ENCODE measurements around the gene HTR6.
"Not testable (repeated sequence)": the region's sequence is repeated elsewhere in the genome, so short reads cannot be mapped to it uniquely, and the experiment has no call there.

Gene HTR6

DNA sequence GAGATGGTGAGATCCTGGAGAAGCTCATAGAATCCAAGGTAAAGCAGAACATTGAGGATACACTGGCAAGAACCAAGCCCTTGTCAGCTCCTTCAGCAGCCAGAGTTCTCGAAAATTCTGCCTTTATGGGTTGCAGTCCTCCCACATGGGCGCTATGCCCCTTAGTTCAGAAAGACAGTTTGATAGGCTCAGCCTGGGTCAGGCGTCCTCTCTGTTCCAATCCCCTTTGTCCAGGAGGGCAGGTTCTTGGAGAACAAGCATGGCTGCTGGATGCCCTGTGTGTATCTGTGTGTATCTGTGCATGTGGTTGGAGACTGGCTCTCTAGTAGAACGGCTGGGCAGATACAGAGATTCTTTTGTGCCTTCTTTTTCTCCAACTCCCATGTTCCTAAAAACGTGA, 28.6 kb upstream of the HTR6 start:
- CTCF ChIA-PET: no interaction called here

DNA sequence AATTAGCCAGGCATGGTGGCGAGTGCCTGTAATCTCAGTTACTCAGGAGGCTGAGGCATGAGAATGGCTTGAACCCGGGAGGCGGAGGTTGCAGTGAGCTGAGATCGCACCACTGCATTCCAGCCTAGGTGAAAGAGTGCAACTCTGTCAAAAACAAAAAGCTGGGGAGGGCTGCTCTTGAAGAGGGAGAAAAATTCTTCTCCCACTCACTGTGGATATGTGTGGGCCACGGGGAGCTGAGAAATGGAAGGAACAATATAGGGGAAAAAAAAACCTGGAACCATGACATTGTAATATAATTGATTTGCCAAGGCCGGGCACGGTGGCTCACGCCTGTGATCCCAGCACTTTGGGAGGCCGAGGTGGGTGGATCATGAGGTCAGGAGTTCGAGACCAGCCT, 27.9 kb upstream of the HTR6 start:
- CTCF ChIA-PET; POLR2A ChIA-PET; DNase-seq (ENCODE audit: extremely low spot score): not testable (repeated sequence)

More for the DNA sequence above, 28.6 kb upstream of the HTR6 start:
- DNase-seq (ENCODE audit: extremely low spot score): no peak
- POLR2A ChIA-PET: no interaction called here
- TF ChIP-seq FOXM1 (IDR thresholded peaks at IDR 0.05; ENCODE audit: borderline replicate concordance) (no peak), FOXK2 (IDR thresholded peaks at IDR 0.05) (no peak)

DNA sequence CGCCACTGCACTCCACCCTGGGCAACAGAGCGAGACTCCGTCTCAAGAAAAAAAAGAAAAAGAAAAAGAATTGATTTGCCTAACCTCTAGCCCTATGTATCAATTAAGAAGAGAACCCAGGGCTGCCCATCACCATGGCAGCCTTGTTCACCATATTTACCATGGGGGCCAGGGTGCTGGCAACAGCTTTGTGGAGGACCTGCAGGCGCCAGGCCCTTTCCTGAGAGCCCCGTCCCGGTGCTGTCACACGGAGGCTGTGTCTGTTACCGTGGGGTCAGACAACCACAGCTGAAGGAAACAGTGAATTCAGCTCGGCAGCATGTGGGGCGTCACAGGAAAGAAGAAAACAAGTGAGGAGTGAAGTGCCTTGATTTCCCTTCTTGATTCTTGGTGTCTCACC, 27.1 kb upstream of the HTR6 start:
- DNase-seq (ENCODE audit: extremely low spot score): no peak
- POLR2A ChIA-PET: interaction anchor here (0.8 kb wide), 1 partner anchor 13 kb away, joined by 3 read pairs; no protein-coding TSS in a partner anchor
- CTCF ChIA-PET: no interaction called here
- TF ChIP-seq BHLHE40 (IDR thresholded peaks at IDR 0.05; ENCODE audit: borderline replicate concordance) (no peak), L3MBTL2 (conservative IDR thresholded peaks at IDR 0.05) (no peak), SP1 (IDR thresholded peaks at IDR 0.05) (no peak)

DNA sequence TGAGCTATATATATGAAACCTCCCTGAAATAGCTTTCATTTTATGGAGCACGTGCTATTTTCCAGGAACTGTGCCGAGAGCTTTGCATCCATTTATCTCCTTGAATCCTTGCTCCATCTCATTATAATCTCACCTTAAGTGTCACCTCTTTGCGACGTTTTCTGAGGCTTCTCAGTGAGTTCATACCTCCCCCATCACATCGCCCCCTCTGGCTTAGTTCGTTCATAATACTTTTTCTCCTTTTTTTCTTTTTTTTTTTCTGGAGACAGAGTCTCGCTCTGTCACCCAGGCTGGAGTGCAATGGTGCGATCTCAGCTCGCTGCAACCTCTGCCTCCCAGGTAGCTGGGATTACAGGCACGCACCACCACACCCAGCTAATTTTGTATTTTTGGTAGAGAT, 25.4 kb upstream of the HTR6 start:
- TF ChIP-seq ZNF384 (IDR thresholded peaks at IDR 0.05): peak; percentile 80
- ChIA-PET POLR2A (interaction anchor here (1.0 kb wide), 2 partner anchors 42 to 151 kb away, joined by 3 read pairs; a partner anchor contains a TSS), CTCF (interaction anchor here (0.6 to 0.7 kb wide), 2 partner anchors 19 to 656 kb away, joined by 3 to 4 read pairs; no protein-coding TSS in a partner anchor)
- not testable (repeated sequence) for DNase-seq (ENCODE audit: extremely low spot score)

DNA sequence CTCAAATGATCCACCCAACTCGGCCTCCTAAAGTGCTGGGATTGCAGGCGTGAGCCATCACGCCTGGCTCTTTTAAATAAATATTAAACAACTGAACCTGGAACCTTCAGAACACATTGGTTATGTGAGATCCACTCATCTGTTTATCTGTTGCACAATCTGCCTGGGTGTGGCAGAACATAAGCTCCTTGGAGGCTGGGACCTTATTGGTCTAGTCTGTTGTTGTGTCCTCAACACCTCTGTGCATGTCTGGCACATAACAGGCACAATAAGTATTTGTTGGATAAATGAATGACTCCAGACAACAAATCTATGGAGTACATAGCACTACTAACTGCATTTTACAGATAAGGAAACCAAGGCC, 24.7 kb upstream of the HTR6 start:
- TF ChIP-seq ARNT (IDR thresholded peaks at IDR 0.05): no peak
- TF ChIP-seq HDGF (IDR thresholded peaks at IDR 0.05; ENCODE audit: borderline replicate concordance): no peak
- TF ChIP-seq BHLHE40 (IDR thresholded peaks at IDR 0.05; ENCODE audit: borderline replicate concordance): no peak
- no peak for TF ChIP-seq L3MBTL2 (conservative IDR thresholded peaks at IDR 0.05)
- no peak for TF ChIP-seq ZNF384 (IDR thresholded peaks at IDR 0.05)
- no peak for TF ChIP-seq LEF1 (IDR thresholded peaks at IDR 0.05; ENCODE audit: borderline replicate concordance)
- TF ChIP-seq FOXK2 (IDR thresholded peaks at IDR 0.05): no peak
- DNase-seq (ENCODE audit: extremely low spot score): no peak
- CTCF ChIA-PET: interaction anchor here (0.6 to 0.9 kb wide), 4 partner anchors 11 to 657 kb away, joined by 3 read pairs; partner anchors contain the start of gene EMC1
- POLR2A ChIA-PET: no interaction called here

DNA sequence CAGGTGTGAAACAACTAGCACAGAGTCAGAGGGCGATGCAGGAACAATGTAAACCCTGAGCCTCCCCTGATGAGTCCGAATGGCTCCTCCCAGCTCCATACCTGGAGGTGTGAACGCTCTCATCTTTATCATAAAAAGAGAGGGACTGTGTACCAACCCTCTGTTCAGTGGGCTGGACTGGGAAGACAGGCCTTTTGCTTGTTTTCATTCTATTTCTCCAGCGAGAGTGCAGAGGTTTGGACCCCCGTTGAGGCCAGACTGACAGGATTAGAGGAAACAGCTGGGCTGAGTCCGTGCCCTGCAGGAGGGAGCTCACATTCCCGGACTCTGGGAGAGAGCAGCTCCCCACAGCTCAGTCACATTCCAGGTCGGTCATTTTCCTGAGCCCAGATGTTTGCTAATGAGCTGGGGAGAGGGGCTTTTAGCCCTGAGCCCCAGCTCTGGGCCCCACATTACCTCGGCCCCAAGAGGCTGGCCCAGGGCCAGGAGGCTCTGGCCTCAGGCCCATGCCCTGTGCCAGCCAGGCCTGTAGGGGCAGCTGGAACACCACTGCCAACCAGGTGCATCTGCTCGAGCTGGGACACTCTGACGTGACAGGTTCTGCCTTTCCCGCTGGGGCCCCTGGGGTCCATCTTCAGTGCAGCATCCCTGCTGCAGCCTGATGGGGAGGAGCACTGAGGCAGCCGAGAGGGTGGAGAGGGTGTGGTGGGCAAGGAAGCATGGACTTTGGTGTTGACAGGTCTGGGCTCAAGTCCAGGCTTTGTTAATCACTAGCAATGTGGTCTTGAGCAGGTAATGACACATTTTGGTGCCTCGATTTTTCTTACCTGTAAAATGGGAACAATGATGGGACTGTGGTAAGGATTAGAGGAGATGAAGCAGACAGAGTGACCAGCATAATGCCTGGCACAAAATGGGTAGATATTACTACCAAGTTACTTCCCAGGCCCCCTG, 24.0 kb upstream of the HTR6 start:
- ChIA-PET CTCF (interaction anchor here (0.6 to 0.9 kb wide), 6 partner anchors 9 to 389 kb away, joined by 3 to 10 read pairs (median 3); partner anchors contain the start of gene EMC1), POLR2A (no interaction called here)
- no peak for DNase-seq (ENCODE audit: extremely low spot score)
- TF ChIP-seq, protein P1, sequence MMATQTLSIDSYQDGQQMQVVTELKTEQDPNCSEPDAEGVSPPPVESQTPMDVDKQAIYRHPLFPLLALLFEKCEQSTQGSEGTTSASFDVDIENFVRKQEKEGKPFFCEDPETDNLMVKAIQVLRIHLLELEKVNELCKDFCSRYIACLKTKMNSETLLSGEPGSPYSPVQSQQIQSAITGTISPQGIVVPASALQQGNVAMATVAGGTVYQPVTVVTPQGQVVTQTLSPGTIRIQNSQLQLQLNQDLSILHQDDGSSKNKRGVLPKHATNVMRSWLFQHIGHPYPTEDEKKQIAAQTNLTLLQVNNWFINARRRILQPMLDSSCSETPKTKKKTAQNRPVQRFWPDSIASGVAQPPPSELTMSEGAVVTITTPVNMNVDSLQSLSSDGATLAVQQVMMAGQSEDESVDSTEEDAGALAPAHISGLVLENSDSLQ (IDR thresholded peaks at IDR 0.05): peak; percentile 43
- no peak for TF ChIP-seq CTBP1 (IDR thresholded peaks at IDR 0.05; ENCODE audit: borderline replicate concordance)

DNA sequence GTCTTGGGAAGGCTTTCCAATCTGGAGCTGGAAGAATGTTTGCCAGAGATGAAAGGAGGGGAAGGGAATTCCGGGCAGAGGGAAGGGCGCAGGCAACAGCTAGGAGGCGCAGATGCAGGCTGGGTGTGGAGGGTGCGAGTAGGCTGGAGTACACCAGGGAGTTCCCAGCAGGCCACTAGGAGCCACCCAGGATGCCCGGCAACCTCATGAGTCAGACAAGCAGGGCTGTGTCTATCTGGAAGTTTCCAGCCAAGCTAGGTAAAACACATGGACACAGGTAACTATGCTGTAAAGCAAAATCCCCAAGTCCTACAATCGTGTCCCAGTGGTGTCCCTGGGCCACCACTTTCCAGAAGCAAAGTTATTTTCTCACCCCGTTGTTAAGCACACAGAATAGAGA, 21.6 kb upstream of the HTR6 start:
- TF ChIP-seq CTBP1 (IDR thresholded peaks at IDR 0.05; ENCODE audit: borderline replicate concordance) (no peak), TARDBP (IDR thresholded peaks at IDR 0.05) (no peak), SUZ12 (IDR thresholded peaks at IDR 0.05) (no peak), ARNT (IDR thresholded peaks at IDR 0.05) (no peak), ZNF384 (IDR thresholded peaks at IDR 0.05) (no peak), SP1 (IDR thresholded peaks at IDR 0.05) (no peak), ELF4 (IDR thresholded peaks at IDR 0.05) (no peak), HDGF (IDR thresholded peaks at IDR 0.05; ENCODE audit: borderline replicate concordance) (no peak), LEF1 (IDR thresholded peaks at IDR 0.05; ENCODE audit: borderline replicate concordance) (no peak), FOXA1 (IDR thresholded peaks at IDR 0.05) (no peak), L3MBTL2 (conservative IDR thresholded peaks at IDR 0.05) (no peak), NFRKB (IDR thresholded peaks at IDR 0.05) (no peak)
- ChIA-PET CTCF (interaction anchor here (0.7 kb wide), 1 partner anchor 236 kb away, joined by 3 read pairs; no protein-coding TSS in a partner anchor), POLR2A (interaction anchor here (1.1 to 1.6 kb wide), 2 partner anchors 12 to 46 kb away, joined by 3 read pairs; a partner anchor contains a TSS)
- no peak for DNase-seq (ENCODE audit: extremely low spot score)

DNA sequence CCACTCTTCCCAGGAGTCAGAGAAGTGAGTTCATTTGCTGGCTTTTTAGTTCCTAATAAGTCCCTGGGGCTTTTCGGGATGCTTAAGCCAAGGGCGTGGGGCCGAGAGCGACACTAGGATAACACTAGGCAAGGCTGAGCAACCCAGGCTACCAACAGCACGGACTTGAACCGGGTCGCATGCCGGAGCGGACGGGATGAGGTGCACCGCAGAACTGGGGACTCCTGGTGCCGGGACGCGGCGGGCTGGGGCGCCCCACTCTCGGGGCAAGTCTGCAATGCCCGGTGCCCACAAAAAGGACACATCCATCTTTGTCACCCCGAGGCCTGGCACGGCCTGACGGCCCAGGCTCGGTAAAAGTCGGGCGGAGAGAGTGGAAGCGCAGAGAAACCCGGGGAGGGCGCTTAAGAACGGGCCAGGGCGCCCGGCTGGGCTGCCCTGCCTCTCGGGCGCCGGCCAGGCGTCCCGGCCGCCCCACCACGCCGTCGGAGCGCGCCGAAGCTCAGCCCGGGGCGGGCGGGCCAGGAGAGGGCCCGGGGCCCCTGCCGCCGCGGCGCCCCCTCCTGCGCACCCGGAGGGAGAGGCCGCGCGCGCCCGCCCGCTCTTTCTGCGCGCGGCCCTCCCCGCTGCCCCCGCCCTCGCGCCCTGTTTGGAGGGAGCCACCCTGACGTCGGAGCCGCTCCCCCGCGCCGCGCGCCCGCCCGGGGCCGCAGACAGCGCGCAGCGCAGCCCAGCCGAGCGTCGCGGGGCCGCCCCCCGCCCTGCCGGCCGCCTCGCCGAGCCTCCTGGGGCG, 20.9 kb upstream of the HTR6 start, which contains the start of gene NBL1:
Gene NBL1, plus strand, starts transcription at position 710 of the 793 bp plus-strand sequence. CDS start 10,720 bp downstream, outside the sequence.
- TF ChIP-seq CTBP1 (IDR thresholded peaks at IDR 0.05; ENCODE audit: borderline replicate concordance) (no peak), NFRKB (IDR thresholded peaks at IDR 0.05) (no peak), TARDBP (IDR thresholded peaks at IDR 0.05) (no peak), BHLHE40 (IDR thresholded peaks at IDR 0.05; ENCODE audit: borderline replicate concordance) (no peak), FOXM1 (IDR thresholded peaks at IDR 0.05; ENCODE audit: borderline replicate concordance) (no peak), FOXA1 (IDR thresholded peaks at IDR 0.05) (no peak), L3MBTL2 (conservative IDR thresholded peaks at IDR 0.05) (no peak), ZNF384 (IDR thresholded peaks at IDR 0.05) (no peak), SUZ12 (IDR thresholded peaks at IDR 0.05) (no peak), FOXK2 (IDR thresholded peaks at IDR 0.05) (no peak), ELF4 (IDR thresholded peaks at IDR 0.05) (no peak), LEF1 (IDR thresholded peaks at IDR 0.05; ENCODE audit: borderline replicate concordance) (no peak), SP1 (IDR thresholded peaks at IDR 0.05) (no peak)
- TF ChIP-seq, protein P1 (IDR thresholded peaks at IDR 0.05): no peak
- DNase-seq (ENCODE audit: extremely low spot score): peak; percentile 57
- ChIA-PET CTCF (interaction anchor here (1.0 kb wide), 1 partner anchor 45 kb away, joined by 4 read pairs; no protein-coding TSS in a partner anchor), POLR2A (interaction anchor here (1.1 to 1.6 kb wide), 2 partner anchors 13 to 47 kb away, joined by 3 read pairs; a partner anchor contains a TSS)
